ENCODE results near the gene S100A8.
"Not testable (repeated sequence)": the region's sequence is repeated elsewhere in the genome, so short reads cannot be mapped to it uniquely, and the experiment has no call there.

Gene S100A8

GRCh38 chr1:153428791-153429190, 37.9 kb upstream of the S100A8 start:
- DNase-seq (ENCODE audit: low spot score) = no peak
- TF ChIP-seq CTCF (IDR thresholded peaks at IDR 0.05; ENCODE audit: extremely low read depth, insufficient read depth, missing control alignments) = no peak
- in situ Hi-C loops (cut with MboI; ENCODE audit: low pct_unique_long_range_greater_than_20kb, low sequenced_read_pairs, unreplicated experiment) = no loop called here

DNA sequence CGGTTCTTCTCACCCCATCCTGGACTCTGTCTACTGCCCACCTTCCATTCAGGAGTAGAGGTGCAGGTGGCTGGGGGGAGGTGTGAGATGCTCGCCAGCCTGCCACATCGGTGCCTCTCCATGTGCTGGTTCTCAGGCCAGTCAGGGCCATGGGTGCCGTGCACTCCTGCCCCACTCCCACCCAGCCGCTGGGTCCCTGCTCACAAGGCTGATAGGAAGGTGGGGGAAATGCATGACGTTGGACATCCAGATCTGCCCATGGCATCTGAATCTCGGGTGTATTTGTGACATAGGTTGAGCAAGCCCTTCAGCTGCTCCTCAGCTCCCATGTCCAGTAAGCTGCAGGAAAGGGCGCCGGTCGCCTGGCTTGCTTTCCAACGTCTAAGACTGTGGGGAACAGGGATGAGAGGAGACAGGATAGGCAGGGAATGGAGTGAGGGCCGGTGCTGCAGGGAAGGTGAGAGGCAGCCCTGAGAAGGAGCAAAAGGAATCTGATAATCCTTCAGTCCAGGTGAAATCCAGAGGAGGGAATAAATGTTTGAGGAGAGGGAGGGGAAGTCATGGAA, 37.3 kb upstream of the S100A8 start:
- in situ Hi-C loops (cut with MboI; ENCODE audit: low pct_unique_long_range_greater_than_20kb, low sequenced_read_pairs, unreplicated experiment) = no loop called here
- no peak for TF ChIP-seq CTCF (IDR thresholded peaks at IDR 0.05; ENCODE audit: extremely low read depth, insufficient read depth, missing control alignments)
- DNase-seq (ENCODE audit: low spot score) = no peak

- no peak for DNase-seq (ENCODE audit: low spot score)
- TF ChIP-seq CTCF (IDR thresholded peaks at IDR 0.05; ENCODE audit: extremely low read depth, insufficient read depth, missing control alignments) = no peak
- in situ Hi-C loops (cut with MboI; ENCODE audit: low pct_unique_long_range_greater_than_20kb, low sequenced_read_pairs, unreplicated experiment) = no loop called here
These were observed 35.9 kb upstream of the S100A8 start for GRCh38 chr1:153426809-153427208.

GRCh38 chr1:153422450-153423068, 31.7 kb upstream of the S100A8 start:
- DNase-seq (ENCODE audit: low spot score) = peak; percentile 66
- no peak for TF ChIP-seq CTCF (IDR thresholded peaks at IDR 0.05; ENCODE audit: extremely low read depth, insufficient read depth, missing control alignments)
- in situ Hi-C loops (cut with MboI; ENCODE audit: low pct_unique_long_range_greater_than_20kb, low sequenced_read_pairs, unreplicated experiment) = no loop called here

DNA sequence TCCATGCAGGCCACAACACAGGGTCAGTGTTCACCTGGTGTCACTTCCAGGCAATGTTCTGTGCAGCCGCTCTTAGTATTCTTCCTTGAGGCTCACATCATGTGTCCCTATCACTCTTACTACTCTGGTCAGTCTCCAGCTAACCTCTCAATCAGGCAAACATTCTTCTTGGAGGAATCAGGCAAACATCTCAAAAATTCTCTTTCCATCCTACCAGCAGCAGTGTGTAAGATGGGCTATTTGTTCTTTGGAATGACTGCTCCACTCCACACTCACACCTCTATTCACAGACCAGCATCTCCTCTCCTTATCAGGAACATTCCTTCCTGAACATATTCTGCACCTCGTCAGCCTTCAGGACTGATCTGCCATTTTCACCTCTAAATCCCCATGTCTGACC, 29.4 kb upstream of the S100A8 start:
- in situ Hi-C loops (cut with MboI; ENCODE audit: low pct_unique_long_range_greater_than_20kb, low sequenced_read_pairs, unreplicated experiment) = no loop called here
- TF ChIP-seq CTCF (IDR thresholded peaks at IDR 0.05; ENCODE audit: extremely low read depth, insufficient read depth, missing control alignments) = no peak
- no peak for DNase-seq (ENCODE audit: low spot score)

DNA sequence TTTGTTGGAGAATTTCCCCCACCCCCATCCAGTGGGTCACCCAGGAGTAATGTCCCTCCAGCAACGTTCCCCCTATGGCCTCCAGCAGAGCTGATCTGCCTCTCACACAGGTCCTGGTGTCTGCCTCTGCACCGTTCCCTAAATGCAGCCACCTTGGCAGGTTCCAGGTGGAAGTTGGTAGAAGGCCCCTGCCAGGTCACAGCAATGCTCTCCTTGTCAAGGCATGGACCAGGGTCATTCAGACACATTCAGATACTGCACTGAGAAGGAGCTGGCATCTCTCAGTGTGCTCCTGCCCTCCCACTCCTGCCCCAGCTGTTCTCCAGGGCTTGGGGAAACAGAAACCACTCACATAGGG, 28.5 kb upstream of the S100A8 start:
- DNase-seq (ENCODE audit: low spot score) = not testable (repeated sequence)

GRCh38 chr1:153418758-153419435, 28.0 kb upstream of the S100A8 start:
- DNase-seq (ENCODE audit: low spot score); in situ Hi-C loops (cut with MboI; ENCODE audit: low pct_unique_long_range_greater_than_20kb, low sequenced_read_pairs, unreplicated experiment): not testable (repeated sequence)

More for the DNA sequence above, 28.5 kb upstream of the S100A8 start:
- in situ Hi-C loops (cut with MboI; ENCODE audit: low pct_unique_long_range_greater_than_20kb, low sequenced_read_pairs, unreplicated experiment) = not testable (repeated sequence)
